HG03378 (cell line): ENCODE results near the gene CYP4A11.
"Not testable (repeated sequence)": the region's sequence is repeated elsewhere in the genome, so short reads cannot be mapped to it uniquely, and the experiment has no call there.

Experiments
- ATAC-seq: cut with Tn5 transposase; IDR thresholded peaks from one replicate; pipeline ENCODE4 v1.9.1; 2021; ENCODE audit warnings: mild to moderate bottlenecking, moderate library complexity; ENCODE audit not compliant: unreplicated experiment

CYP4A11 gene

DNA sequence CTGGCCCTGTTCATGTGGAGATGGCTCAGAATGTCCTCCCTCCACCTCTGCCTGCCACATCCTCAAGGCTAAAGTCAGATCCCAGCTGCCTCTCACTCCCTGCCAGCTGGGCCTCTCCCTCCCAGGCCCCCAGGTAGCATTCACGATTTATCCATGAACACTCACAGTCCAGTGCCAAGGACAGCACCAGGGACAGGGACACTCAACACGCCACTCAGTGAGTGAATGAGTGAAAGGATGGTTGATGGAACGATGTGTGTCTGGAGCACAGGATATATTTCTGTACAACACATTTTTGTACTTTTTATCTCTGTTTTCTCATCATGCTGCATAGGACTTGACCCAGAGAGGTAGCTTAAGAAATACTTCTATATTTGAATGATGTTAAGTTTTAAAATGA lies 10.1 kb downstream of the CYP4A11 start:
- no peak for ATAC-seq

- no peak for ATAC-seq
These were observed 13.9 kb downstream of the CYP4A11 start for GRCh38 chr1:46927249-46927835.

DNA sequence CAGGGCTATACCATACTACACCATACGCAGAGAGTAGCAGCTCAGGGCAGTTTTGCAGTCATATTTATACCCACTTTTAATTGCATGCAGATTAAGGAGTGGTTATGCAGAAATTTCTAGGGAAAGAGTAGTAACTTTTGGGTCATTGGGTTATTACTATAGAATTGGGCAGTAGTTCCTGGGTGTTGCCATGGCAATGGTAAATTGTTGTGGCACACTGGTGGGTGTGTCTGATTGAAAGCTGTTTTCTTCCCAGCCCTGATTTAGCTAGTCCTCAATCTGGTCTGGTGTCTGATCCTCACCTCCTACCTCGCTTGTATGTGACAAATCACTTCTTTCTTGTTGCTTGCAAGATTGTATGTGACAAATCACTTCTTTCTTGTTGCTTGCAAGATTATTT lies 30.5 kb downstream of the CYP4A11 start:
- no peak for ATAC-seq

DNA sequence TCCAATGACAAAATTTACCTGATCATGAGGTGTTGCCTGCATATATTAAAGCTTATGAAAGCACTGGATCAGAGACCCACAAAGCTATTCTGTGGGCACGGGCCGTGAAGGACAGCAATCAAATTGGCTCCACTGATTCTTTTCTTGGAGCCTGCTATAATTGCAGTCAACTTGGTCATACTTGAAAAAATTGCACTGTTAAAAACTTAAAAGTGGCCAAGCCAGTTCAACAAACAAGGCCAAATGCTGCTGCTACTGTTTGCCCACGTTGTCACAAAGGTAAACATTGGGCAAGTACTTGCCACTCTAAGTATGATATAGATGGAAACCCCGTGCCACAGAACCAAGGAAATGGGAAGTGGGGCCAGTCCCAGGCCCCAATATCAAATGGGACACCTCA lies 37.8 kb downstream of the CYP4A11 start:
- ATAC-seq = no peak

GRCh38 chr1:46900401-46900800 lies 40.9 kb downstream of the CYP4A11 start:
- no peak for ATAC-seq

- not testable (repeated sequence) for ATAC-seq
These were observed 59.6 kb downstream of the CYP4A11 start for GRCh38 chr1:46881656-46882055.
